ENCODE results near the gene R3HCC1L. TPM values are rescaled to one million over a fixed set of nuclear protein-coding genes. Genes with fewer than 3 reads are reported as not detected.
"Not testable (repeated sequence)": the region's sequence is repeated elsewhere in the genome, so short reads cannot be mapped to it uniquely, and the experiment has no call there.

Gene R3HCC1L
- polyA plus RNA-seq, 3 donors: 21.6 to 25.0 (median 22.6) TPM

- DNase-seq (ENCODE audit: low read depth in 3 of 3, low spot score in 2 of 3): no peak
These were observed 5.7 kb upstream of the R3HCC1L start for GRCh38 chr10:98128802-98129201.

GRCh38 chr10:98131619-98132018 lies 2.8 kb upstream of the R3HCC1L start:
- no peak for DNase-seq (ENCODE audit: low read depth in 3 of 3, low spot score in 2 of 3)

GRCh38 chr10:98133075-98133752 lies 1.2 kb upstream of the R3HCC1L start:
- DNase-seq (ENCODE audit: low read depth in 3 of 3, low spot score in 2 of 3): not testable (repeated sequence)

GRCh38 chr10:98134117-98134430 lies 383 bp upstream of the R3HCC1L start:
- DNase-seq (ENCODE audit: low read depth in 3 of 3, low spot score in 2 of 3): no peak

GRCh38 chr10:98135222-98135899 lies 904 bp downstream of the R3HCC1L start:
- DNase-seq (ENCODE audit: low read depth in 3 of 3, low spot score in 2 of 3): no peak

GRCh38 chr10:98136775-98137174 lies 2.3 kb downstream of the R3HCC1L start:
- DNase-seq (ENCODE audit: low read depth in 3 of 3, low spot score in 2 of 3): not testable (repeated sequence)

GRCh38 chr10:98138031-98138430 lies 3.6 kb downstream of the R3HCC1L start:
- no peak for DNase-seq (ENCODE audit: low read depth in 3 of 3, low spot score in 2 of 3)

GRCh38 chr10:98139431-98139830 lies 5.0 kb downstream of the R3HCC1L start:
- DNase-seq (ENCODE audit: low read depth in 3 of 3, low spot score in 2 of 3): no peak

GRCh38 chr10:98141484-98142073 lies 7.1 kb downstream of the R3HCC1L start:
- no peak for DNase-seq (ENCODE audit: low read depth in 3 of 3, low spot score in 2 of 3)

- DNase-seq (ENCODE audit: low read depth in 3 of 3, low spot score in 2 of 3): no peak
These were observed 10.5 kb downstream of the R3HCC1L start for GRCh38 chr10:98144985-98145384.

GRCh38 chr10:98149858-98150257 lies 15.4 kb downstream of the R3HCC1L start:
- DNase-seq (ENCODE audit: low read depth in 3 of 3, low spot score in 2 of 3): no peak

GRCh38 chr10:98150544-98150943 lies 16.1 kb downstream of the R3HCC1L start:
- no peak for DNase-seq (ENCODE audit: low read depth in 3 of 3, low spot score in 2 of 3)

GRCh38 chr10:98152778-98153177 lies 18.3 kb downstream of the R3HCC1L start:
- DNase-seq (ENCODE audit: low read depth in 3 of 3, low spot score in 2 of 3): not testable (repeated sequence)

- not testable (repeated sequence) for DNase-seq (ENCODE audit: low read depth in 3 of 3, low spot score in 2 of 3)
These were observed 18.9 kb downstream of the R3HCC1L start for GRCh38 chr10:98153213-98153958.

- DNase-seq (ENCODE audit: low read depth in 3 of 3, low spot score in 2 of 3): no peak
These were observed 19.6 kb downstream of the R3HCC1L start for GRCh38 chr10:98154076-98154475.

GRCh38 chr10:98158576-98158975 lies 24.1 kb downstream of the R3HCC1L start:
- no peak for DNase-seq (ENCODE audit: low read depth in 3 of 3, low spot score in 2 of 3)

- DNase-seq (ENCODE audit: low read depth in 3 of 3, low spot score in 2 of 3): no peak
These were observed 29.5 kb downstream of the R3HCC1L start for GRCh38 chr10:98163941-98164340.

- DNase-seq (ENCODE audit: low read depth in 3 of 3, low spot score in 2 of 3): no peak
These were observed 32.7 kb downstream of the R3HCC1L start for GRCh38 chr10:98167191-98167590.

GRCh38 chr10:98168147-98168546 lies 33.7 kb downstream of the R3HCC1L start:
- DNase-seq (ENCODE audit: low read depth in 3 of 3, low spot score in 2 of 3): no peak

- no peak for DNase-seq (ENCODE audit: low read depth in 3 of 3, low spot score in 2 of 3)
These were observed 34.3 kb downstream of the R3HCC1L start for GRCh38 chr10:98168766-98169165.

- DNase-seq (ENCODE audit: low read depth in 3 of 3, low spot score in 2 of 3): no peak
These were observed 34.9 kb downstream of the R3HCC1L start for GRCh38 chr10:98169379-98169778.
